ENCODE data around the gene MMD.
"Not testable (repeated sequence)": the region's sequence is repeated elsewhere in the genome, so short reads cannot be mapped to it uniquely, and the experiment has no call there.

The MMD gene

DNA sequence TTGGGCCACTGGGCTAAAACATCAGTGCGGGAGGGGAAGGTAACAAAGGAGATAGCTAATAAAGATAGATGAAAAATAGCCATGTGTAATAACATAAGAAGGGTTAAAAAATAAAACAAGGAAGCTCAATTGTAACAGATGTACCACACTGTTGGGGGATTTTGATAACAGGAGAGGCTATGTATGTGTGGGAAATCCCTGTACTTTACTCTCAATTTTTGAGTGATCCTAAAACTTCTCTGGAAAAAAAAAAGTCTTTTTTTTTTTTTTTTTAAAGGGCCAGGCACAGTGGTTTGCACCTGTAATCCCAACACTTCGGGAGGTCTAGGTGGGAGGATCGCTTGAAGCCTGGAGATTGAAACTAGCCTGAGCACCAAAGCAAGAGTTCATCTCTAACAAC, 1.9 kb upstream of the MMD start:
- Histone ChIP-seq H3K9ac (ENCODE audit: low read length) (no peak overlapping the region), H4K20me1 (ENCODE audit: low read depth, low read length) (no peaks in the 10 kb centered on the region)

DNA sequence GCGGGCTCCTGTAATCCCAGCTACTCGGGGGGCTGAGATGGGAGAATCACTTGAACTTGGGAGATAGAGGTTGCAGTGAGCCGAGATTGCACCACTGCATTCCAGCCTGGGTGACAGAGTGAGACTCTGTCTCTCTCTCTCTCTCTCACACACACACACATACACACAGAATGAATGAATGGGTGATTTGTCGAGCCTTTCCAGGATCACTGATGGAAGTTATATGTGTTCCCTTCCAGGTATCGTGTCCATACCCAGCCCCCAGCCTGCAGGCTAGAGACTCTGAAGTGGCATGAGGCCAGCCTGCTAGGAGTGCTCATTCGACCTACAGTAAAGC, 1.2 kb upstream of the MMD start:
- not testable (repeated sequence) for H3K4me3 ChIP-seq (ENCODE audit: insufficient read depth, low read length, poor library complexity, severe bottlenecking); H3K9ac ChIP-seq (ENCODE audit: low read length); H3K27ac ChIP-seq (ENCODE audit: low read depth, low read length); H3K9me2 ChIP-seq (replicated peaks; ENCODE audit: insufficient read depth, low read length); H2AFZ ChIP-seq (ENCODE audit: low read depth, low read length, severe bottlenecking); H3F3A ChIP-seq (ENCODE audit: insufficient read depth); H3K79me2 ChIP-seq (ENCODE audit: insufficient read depth, low read length); H3K9me3 ChIP-seq (ENCODE audit: insufficient read depth, low read length); H3K36me3 ChIP-seq (ENCODE audit: low read length); H4K20me1 ChIP-seq (ENCODE audit: low read depth, low read length); H3K27me3 ChIP-seq (ENCODE audit: low read length)
- peak overlapping the region; percentile 0 for H3K4me2 ChIP-seq (ENCODE audit: low read depth, low read length, poor library complexity, severe bottlenecking)

More for the DNA sequence above, 1.9 kb upstream of the MMD start:
- Histone ChIP-seq H3K27me3 (ENCODE audit: low read length) (no peaks in the 10 kb centered on the region), H3K4me2 (ENCODE audit: low read depth, low read length, poor library complexity, severe bottlenecking) (peak overlapping the region; percentile 0), H3K4me3 (ENCODE audit: insufficient read depth, low read length, poor library complexity, severe bottlenecking) (no peak overlapping the region), H3K27ac (ENCODE audit: low read depth, low read length) (no peak overlapping the region), H3F3A (ENCODE audit: insufficient read depth) (peaks cover 9% of the 10 kb centered on the region), H2AFZ (ENCODE audit: low read depth, low read length, severe bottlenecking) (no peak overlapping the region), H3K9me2 (replicated peaks; ENCODE audit: insufficient read depth, low read length) (no peaks in the 10 kb centered on the region), H3K79me2 (ENCODE audit: insufficient read depth, low read length) (peaks cover 6% of the 10 kb centered on the region; the same call in 1 of the 2 replicates), H3K9me3 (ENCODE audit: insufficient read depth, low read length) (no peaks in the 10 kb centered on the region), H3K36me3 (ENCODE audit: low read length) (no peaks in the 10 kb centered on the region)
- TF ChIP-seq, protein P1, sequence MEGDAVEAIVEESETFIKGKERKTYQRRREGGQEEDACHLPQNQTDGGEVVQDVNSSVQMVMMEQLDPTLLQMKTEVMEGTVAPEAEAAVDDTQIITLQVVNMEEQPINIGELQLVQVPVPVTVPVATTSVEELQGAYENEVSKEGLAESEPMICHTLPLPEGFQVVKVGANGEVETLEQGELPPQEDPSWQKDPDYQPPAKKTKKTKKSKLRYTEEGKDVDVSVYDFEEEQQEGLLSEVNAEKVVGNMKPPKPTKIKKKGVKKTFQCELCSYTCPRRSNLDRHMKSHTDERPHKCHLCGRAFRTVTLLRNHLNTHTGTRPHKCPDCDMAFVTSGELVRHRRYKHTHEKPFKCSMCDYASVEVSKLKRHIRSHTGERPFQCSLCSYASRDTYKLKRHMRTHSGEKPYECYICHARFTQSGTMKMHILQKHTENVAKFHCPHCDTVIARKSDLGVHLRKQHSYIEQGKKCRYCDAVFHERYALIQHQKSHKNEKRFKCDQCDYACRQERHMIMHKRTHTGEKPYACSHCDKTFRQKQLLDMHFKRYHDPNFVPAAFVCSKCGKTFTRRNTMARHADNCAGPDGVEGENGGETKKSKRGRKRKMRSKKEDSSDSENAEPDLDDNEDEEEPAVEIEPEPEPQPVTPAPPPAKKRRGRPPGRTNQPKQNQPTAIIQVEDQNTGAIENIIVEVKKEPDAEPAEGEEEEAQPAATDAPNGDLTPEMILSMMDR (IDR thresholded peaks at IDR 0.05; ENCODE audit: insufficient read depth, low read length, poor library complexity, severe bottlenecking), result no peak
- TF ChIP-seq EZH2phosphoT487 (conservative IDR thresholded peaks at IDR 0.05; ENCODE audit: low read length), result no peak

DNA sequence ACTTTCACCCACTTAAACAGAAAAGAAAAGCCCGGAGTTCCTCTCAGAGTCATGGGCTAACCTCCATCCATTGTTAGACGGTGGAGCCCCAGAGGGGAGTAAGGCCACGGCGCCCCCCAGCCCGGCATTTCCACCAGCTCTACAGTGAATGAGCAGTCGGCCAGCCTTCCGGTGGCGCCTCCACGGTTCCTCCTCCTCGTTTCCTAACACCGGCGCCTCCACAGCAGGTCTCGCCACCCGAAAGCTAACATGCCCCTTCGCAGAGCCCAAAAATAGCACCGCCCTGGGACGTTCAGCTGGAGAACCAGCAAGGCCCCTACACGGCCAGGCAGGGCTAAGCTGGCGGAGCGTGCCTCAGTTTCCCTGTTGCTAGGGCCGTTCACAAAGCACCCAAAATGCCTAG, 858 bp downstream of the MMD start:
- peaks cover 6% of the 10 kb centered on the region; the same call in 1 of the 2 replicates for H3K79me2 ChIP-seq (ENCODE audit: insufficient read depth, low read length)
- no peaks in the 10 kb centered on the region for H3K27me3 ChIP-seq (ENCODE audit: low read length)
- H4K20me1 ChIP-seq (ENCODE audit: low read depth, low read length), result no peaks in the 10 kb centered on the region
- peaks cover 9% of the 10 kb centered on the region for H3F3A ChIP-seq (ENCODE audit: insufficient read depth)
- H3K9ac ChIP-seq (ENCODE audit: low read length), result peak overlapping the region; percentile 93
- peak overlapping the region; percentile 52 for H3K4me2 ChIP-seq (ENCODE audit: low read depth, low read length, poor library complexity, severe bottlenecking)
- no peaks in the 10 kb centered on the region for H3K9me3 ChIP-seq (ENCODE audit: insufficient read depth, low read length)
- peak overlapping the region; percentile 97 for H3K4me3 ChIP-seq (ENCODE audit: insufficient read depth, low read length, poor library complexity, severe bottlenecking)
- TF ChIP-seq, protein P1 (IDR thresholded peaks at IDR 0.05; ENCODE audit: insufficient read depth, low read length, poor library complexity, severe bottlenecking), result no peak
- H3K36me3 ChIP-seq (ENCODE audit: low read length), result no peaks in the 10 kb centered on the region
- no peaks in the 10 kb centered on the region for H3K9me2 ChIP-seq (replicated peaks; ENCODE audit: insufficient read depth, low read length)
- H2AFZ ChIP-seq (ENCODE audit: low read depth, low read length, severe bottlenecking), result peak overlapping the region; percentile 89
- H3K27ac ChIP-seq (ENCODE audit: low read depth, low read length), result peak overlapping the region; percentile 55; the same call in 1 of the 2 replicates

DNA sequence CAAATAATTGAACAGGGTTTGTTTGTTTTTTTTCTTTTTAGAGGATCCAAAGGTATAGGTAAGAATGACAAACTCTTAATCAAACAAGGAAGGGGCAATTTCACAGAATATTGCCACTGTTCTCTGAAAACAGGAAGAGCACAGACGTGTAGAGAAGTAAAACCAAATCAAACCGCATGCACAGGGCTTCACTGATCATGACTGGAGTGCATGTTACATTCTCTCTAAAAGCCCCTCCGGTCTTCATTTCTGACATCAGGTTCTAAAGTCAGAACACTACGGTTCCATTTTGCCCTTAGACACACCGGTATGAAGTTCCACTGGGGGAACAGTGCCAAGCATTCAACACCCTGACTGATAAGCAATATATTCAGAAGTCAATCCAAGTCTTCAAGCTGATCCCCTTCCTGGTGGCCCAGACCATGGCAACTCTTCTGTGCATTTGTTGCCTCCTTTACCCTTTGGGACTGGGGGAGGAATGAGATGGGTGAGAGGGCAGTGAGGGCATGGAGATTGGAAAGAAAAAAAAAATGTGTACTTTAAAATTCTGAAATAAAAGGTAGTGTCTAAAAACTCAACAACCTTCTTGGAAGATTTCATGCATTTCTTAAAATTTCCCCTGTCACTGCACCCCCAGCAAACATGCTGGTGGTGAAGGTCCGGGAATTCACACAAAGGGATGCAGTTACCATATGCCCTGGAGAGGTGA, 1.4 kb downstream of the MMD start:
- Histone ChIP-seq H3F3A (ENCODE audit: insufficient read depth) (peaks cover 9% of the 10 kb centered on the region), H2AFZ (ENCODE audit: low read depth, low read length, severe bottlenecking) (peak overlapping the region; percentile 89), H4K20me1 (ENCODE audit: low read depth, low read length) (no peaks in the 10 kb centered on the region; the same call in 1 of the 2 replicates), H3K4me3 (ENCODE audit: insufficient read depth, low read length, poor library complexity, severe bottlenecking) (peak overlapping the region; percentile 97), H3K27ac (ENCODE audit: low read depth, low read length) (peak overlapping the region; percentile 55), H3K36me3 (ENCODE audit: low read length) (no peaks in the 10 kb centered on the region), H3K9me2 (replicated peaks; ENCODE audit: insufficient read depth, low read length) (no peaks in the 10 kb centered on the region), H3K79me2 (ENCODE audit: insufficient read depth, low read length) (peaks cover 6% of the 10 kb centered on the region; the same call in 1 of the 2 replicates), H3K9me3 (ENCODE audit: insufficient read depth, low read length) (no peaks in the 10 kb centered on the region), H3K27me3 (ENCODE audit: low read length) (no peaks in the 10 kb centered on the region), H3K9ac (ENCODE audit: low read length) (peak overlapping the region; percentile 93), H3K4me2 (ENCODE audit: low read depth, low read length, poor library complexity, severe bottlenecking) (peak overlapping the region; percentile 52)
- TF ChIP-seq, protein P1 (IDR thresholded peaks at IDR 0.05; ENCODE audit: insufficient read depth, low read length, poor library complexity, severe bottlenecking), result no peak

All from SU-DHL-6 (cell line).